GM18505 (cell line): Measurements from ENCODE around the gene SORL1.

ENCODE experiments used
- ATAC-seq: cut with Tn5 transposase; IDR thresholded peaks from one replicate; pipeline ENCODE4 v1.9.1; 2021; ENCODE audit not compliant: unreplicated experiment
- POLR2A ChIP-seq: IDR thresholded peaks from 4 replicates; pipeline ENCODE4 v1.6.1; 2011; ENCODE audit warnings: borderline replicate concordance; ENCODE audit not compliant: insufficient read depth, insufficient read length; ENCODE audit errors: extremely low read depth

Gene SORL1

GRCh38 chr11:121656328-121657090 lies 204.4 kb downstream of the SORL1 start:
- no peak for TF ChIP-seq POLR2A
- ATAC-seq: no peak

- ATAC-seq: no peak
- TF ChIP-seq POLR2A: no peak
These were observed 205.0 kb downstream of the SORL1 start for GRCh38 chr11:121657146-121657545.

- no peak for ATAC-seq
- no peak for TF ChIP-seq POLR2A
These were observed 207.7 kb downstream of the SORL1 start for GRCh38 chr11:121659811-121660210.

GRCh38 chr11:121661880-121662486 lies 209.9 kb downstream of the SORL1 start:
- ATAC-seq: no peak
- no peak for TF ChIP-seq POLR2A

- ATAC-seq: no peak
- no peak for TF ChIP-seq POLR2A
These were observed 212.0 kb downstream of the SORL1 start for GRCh38 chr11:121664144-121664543.

GRCh38 chr11:121665206-121665838 lies 213.2 kb downstream of the SORL1 start:
- no peak for TF ChIP-seq POLR2A

GRCh38 chr11:121667836-121668235 lies 215.7 kb downstream of the SORL1 start:
- TF ChIP-seq POLR2A: no peak
- no peak for ATAC-seq

More at GRCh38 chr11:121665206-121665838, 213.2 kb downstream of the SORL1 start:
- ATAC-seq: no peak

GRCh38 chr11:121669422-121669821 lies 217.3 kb downstream of the SORL1 start:
- ATAC-seq: no peak
- TF ChIP-seq POLR2A: no peak

- ATAC-seq: no peak
- TF ChIP-seq POLR2A: no peak
These were observed 218.2 kb downstream of the SORL1 start for GRCh38 chr11:121670266-121670665.

GRCh38 chr11:121670805-121671282 lies 218.7 kb downstream of the SORL1 start:
- TF ChIP-seq POLR2A: no peak
- no peak for ATAC-seq

- no peak for TF ChIP-seq POLR2A
- no peak for ATAC-seq
These were observed 219.4 kb downstream of the SORL1 start for GRCh38 chr11:121671283-121672168.

GRCh38 chr11:121672630-121673487 lies 220.7 kb downstream of the SORL1 start:
- ATAC-seq: no peak
- no peak for TF ChIP-seq POLR2A

GRCh38 chr11:121681550-121682268 lies 229.6 kb downstream of the SORL1 start:
- ATAC-seq: no peak
- TF ChIP-seq POLR2A: no peak
